ENCODE measurements around the gene TSPAN31.

The TSPAN31 gene

GRCh38 chr12:57782243-57782607 is 37.4 kb downstream of the TSPAN31 start:
- no peak for TF ChIP-seq CTCF (IDR thresholded peaks at IDR 0.05; ENCODE audit: low read depth, low read length, missing control alignments)
- no peak overlapping the region for H3K4me3 ChIP-seq (ENCODE audit: low read depth, low read length)

DNA sequence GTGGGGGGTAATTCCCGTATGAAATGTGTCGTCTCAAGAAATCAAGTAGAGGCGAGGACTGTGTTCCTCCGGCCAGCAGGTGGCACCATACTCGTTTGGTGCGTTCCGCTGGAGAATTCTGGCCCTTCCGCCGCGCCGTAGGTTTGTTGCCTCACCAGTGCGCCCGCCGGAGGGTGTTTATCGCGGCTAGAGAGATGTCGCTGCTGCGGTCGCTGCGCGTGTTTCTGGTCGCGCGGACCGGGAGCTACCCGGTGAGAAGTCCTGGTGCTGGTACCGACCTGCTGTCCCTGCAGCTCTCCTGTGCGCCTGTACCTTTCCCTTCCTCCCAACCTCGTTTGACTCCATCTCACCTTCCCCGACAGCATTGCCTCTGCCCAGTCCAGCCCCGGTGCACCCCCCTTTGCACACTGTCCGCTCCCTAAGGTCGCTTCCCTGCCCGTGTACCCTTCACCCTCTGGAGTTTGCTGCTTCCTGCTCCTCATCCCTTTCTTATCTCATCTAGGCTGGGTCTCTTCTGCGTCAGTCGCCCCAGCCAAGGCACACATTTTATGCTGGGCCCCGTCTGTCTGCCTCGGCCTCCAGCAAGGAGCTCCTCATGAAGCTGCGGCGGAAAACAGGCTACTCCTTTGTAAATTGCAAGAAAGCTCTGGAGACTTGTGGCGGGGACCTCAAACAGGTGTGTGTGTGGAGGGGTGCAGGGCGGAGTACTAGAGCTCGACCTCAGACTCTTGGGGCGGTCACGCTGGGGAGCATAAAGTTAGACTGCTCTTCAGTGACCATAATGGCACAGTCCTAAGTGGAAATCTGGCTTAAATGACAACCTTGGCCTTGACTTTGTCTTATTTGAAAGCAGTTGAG is 38.0 kb downstream of the TSPAN31 start, which contains the start of gene TSFM:
TSS of gene TSFM (plus strand) at position 180 of the 858 bp plus-strand sequence. CDS start at position 195, 15 bp downstream.
- peak within 1 kb of the TSS; percentile 97 for H3K4me3 ChIP-seq (ENCODE audit: low read depth, low read length)
- peak; percentile 90 for TF ChIP-seq CTCF (IDR thresholded peaks at IDR 0.05; ENCODE audit: low read depth, low read length, missing control alignments)
- DNase-seq (ENCODE audit: low read depth), result peak; percentile 87

More at GRCh38 chr12:57782243-57782607, 37.4 kb downstream of the TSPAN31 start:
- no peak for DNase-seq (ENCODE audit: low read depth)

DNA sequence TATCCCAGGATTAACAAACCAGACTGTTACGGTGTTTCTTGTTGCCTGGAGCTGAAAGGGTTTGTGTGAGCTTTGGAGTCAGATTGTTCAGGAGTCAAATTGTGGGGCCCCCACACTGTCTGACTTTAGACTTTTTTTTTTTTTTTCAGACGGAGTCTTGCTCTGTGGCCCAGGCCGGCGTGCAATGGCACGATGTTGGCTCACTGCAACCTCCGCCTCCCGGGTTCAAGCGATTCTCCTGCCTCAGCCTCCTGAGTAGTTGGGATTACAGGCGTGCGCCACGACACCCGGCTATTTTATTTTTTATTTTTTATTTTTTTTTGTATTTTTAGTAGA is 38.6 kb downstream of the TSPAN31 start:
- H3K4me3 ChIP-seq (ENCODE audit: low read depth, low read length), result peak overlapping the region; percentile 97
- DNase-seq (ENCODE audit: low read depth), result no peak
- TF ChIP-seq CTCF (IDR thresholded peaks at IDR 0.05; ENCODE audit: low read depth, low read length, missing control alignments), result no peak

GRCh38 chr12:57783861-57784260 is 39.0 kb downstream of the TSPAN31 start:
- H3K4me3 ChIP-seq (ENCODE audit: low read depth, low read length), result no peak overlapping the region; the same call in 1 of the 2 replicates
- no peak for TF ChIP-seq CTCF (IDR thresholded peaks at IDR 0.05; ENCODE audit: low read depth, low read length, missing control alignments)
- DNase-seq (ENCODE audit: low read depth), result no peak

DNA sequence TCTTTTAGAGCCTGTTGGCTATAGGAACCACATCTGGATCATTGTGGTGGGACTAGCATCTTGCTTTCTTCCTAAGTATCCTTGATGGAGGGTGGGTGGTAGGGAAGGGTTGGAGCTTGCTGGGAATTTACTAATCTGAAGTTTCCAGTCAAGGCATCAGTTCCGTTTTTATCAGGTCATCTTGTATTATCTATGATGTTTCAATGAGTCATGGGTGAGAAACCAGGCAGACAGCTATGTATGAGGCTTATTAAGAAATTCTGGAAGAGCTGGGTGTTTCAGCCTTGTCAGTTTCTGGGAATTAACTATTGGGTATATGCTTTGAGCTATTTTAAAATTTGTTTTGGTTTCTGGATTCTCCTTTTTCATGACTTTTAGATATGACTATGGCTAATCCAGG is 49.1 kb downstream of the TSPAN31 start:
- H3K4me3 ChIP-seq (ENCODE audit: low read depth, low read length), result no peak overlapping the region
- no peak for DNase-seq (ENCODE audit: low read depth)
- no peak for TF ChIP-seq CTCF (IDR thresholded peaks at IDR 0.05; ENCODE audit: low read depth, low read length, missing control alignments)

GRCh38 chr12:57795354-57795753 is 50.5 kb downstream of the TSPAN31 start:
- H3K4me3 ChIP-seq (ENCODE audit: low read depth, low read length), result no peak overlapping the region
- DNase-seq (ENCODE audit: low read depth), result no peak
- TF ChIP-seq CTCF (IDR thresholded peaks at IDR 0.05; ENCODE audit: low read depth, low read length, missing control alignments), result no peak

- DNase-seq (ENCODE audit: low read depth), result no peak
- TF ChIP-seq CTCF (IDR thresholded peaks at IDR 0.05; ENCODE audit: low read depth, low read length, missing control alignments), result no peak
- H3K4me3 ChIP-seq (ENCODE audit: low read depth, low read length), result no peak overlapping the region
Observed at GRCh38 chr12:57796996-57797395, 52.2 kb downstream of the TSPAN31 start.

Measured in GM12864 (cell line).